Sigmoid colon (tissue), 7 donors: ENCODE results near the gene ANO1. TPM values are rescaled to one million over a fixed set of nuclear protein-coding genes. Genes with fewer than 3 reads are reported as not detected.

Source experiments
- DNase-seq: peaks from one replicate; pipeline ENCODE4 v3.0.0-alpha.2; 2019
- H3K27ac ChIP-seq, 4 donors: fragments of 200-600 bp; sonication (generic); one replicate each; pipeline ENCODE4 v1.5.1; 2016 to 2019; ENCODE audit warnings: mild to moderate bottlenecking in 1 of 4
- H3K27me3 ChIP-seq, 3 donors: fragments of 200-600 bp; sonication (generic); one replicate each; pipeline ENCODE4 v1.5.1; 2019; ENCODE audit warnings: mild to moderate bottlenecking in 1 of 3
- H3K36me3 ChIP-seq, 4 donors: fragments of 200-600 bp; sonication (generic); one replicate each; pipeline ENCODE4 v1.5.1; 2016 to 2019
- H3K4me1 ChIP-seq, 4 donors: fragments of 200-600 bp; sonication (generic); one replicate each; pipeline ENCODE4 v1.5.1; 2017 to 2019
- H3K4me3 ChIP-seq, 4 donors: fragments of 200-600 bp; sonication (generic); one replicate each; pipeline ENCODE4 v1.5.1; 2017 to 2019; ENCODE audit warnings: mild to moderate bottlenecking in 2 of 4, moderate library complexity in 1 of 4
- H3K9me3 ChIP-seq, 4 donors: fragments of 200-600 bp in 3 of 4; sonication (generic) in 3 of 4; one replicate each; pipeline versions ENCODE4 v1.5.1 to v1.6.1; 2013 to 2019
- CTCF ChIP-seq, 4 experiments: fragments of 450-650 bp in 3 of 4; fragments of 200-600 bp in 1 of 4; IDR thresholded peaks; one replicate each; pipeline ENCODE4 v1.5.1; 2016 to 2019; ENCODE audit warnings: antibody characterized with exemption in 4 of 4, mild to moderate bottlenecking in 3 of 4, moderate library complexity in 2 of 4
- EP300 ChIP-seq, 4 donors: sonication (generic); formaldehyde crosslinking; IDR thresholded peaks; one replicate each; pipeline ENCODE4 v1.6.1; 2017; ENCODE audit warnings: antibody characterized with exemption in 4 of 4
- POLR2A ChIP-seq, 2 donors: fragments of 450-650 bp; IDR thresholded peaks; one replicate each; pipeline ENCODE4 v1.6.1; 2016; ENCODE audit warnings: antibody characterized with exemption in 2 of 2, mild to moderate bottlenecking in 2 of 2, moderate library complexity in 2 of 2
- POLR2AphosphoS5 ChIP-seq, 4 donors: sonication (generic); formaldehyde crosslinking; IDR thresholded peaks; one replicate each; pipeline ENCODE4 v1.6.1; 2017; ENCODE audit warnings: antibody characterized with exemption in 4 of 4
- WGBS, 2 donors: extraction: QIAGEN DNeasy Blood & Tissue Kit; methylation state at CpG; one replicate each; pipeline ENCODE4 v1.1.7; 2013; 5-methylcytosine and 5-hydroxymethylcytosine counted together
- intact Hi-C: fragments of 100-400 bp; cut with DNase I; formaldehyde crosslinking; loops from one replicate; pipeline ENCODE4 v1.15.1; 2023
- polyA plus RNA-seq, 3 donors: library from polyadenylated mRNA; stranded (reverse); fragments of 200-250 nt; gene quantifications; one replicate each; pipeline ENCODE4 v1.2.3, GENCODE V29; 2013
- total RNA-seq, 4 donors: library from RNA; depleted of rRNA; stranded (reverse); fragments of >200 nt; gene quantifications; one replicate each; pipeline ENCODE4 v1.1.0, GENCODE V29; 2016
- donor health status: healthy with polysubstance abuse.
- donor health status: Bipolar disorder and iron deficiency.
- donor health status: healthy.

Gene ANO1
- total and polyA plus RNA-seq, 7 donors = 0.60 to 33.9 (median 17.4) TPM

- Histone ChIP-seq H3K4me1 (peaks cover 0 to 19% (median 9%) of the 10 kb centered on the region in 4 donors), H3K27ac (no peak overlapping the region), H3K27me3 (peaks cover 0 to 38% (median 18%) of the 10 kb centered on the region in 3 donors), H3K9me3 (no peaks in the 10 kb centered on the region), H3K4me3 (no peak overlapping the region), H3K36me3 (no peaks in the 10 kb centered on the region)
- 90 to 93% methylated on average over 10 of the region's 10 CpGs for WGBS, 2 donors
- no peak for TF ChIP-seq CTCF (IDR thresholded peaks at IDR 0.05)
- TF ChIP-seq POLR2AphosphoS5 (IDR thresholded peaks at IDR 0.05) = no peak
- TF ChIP-seq POLR2A (IDR thresholded peaks at IDR 0.05) = no peak
- no peak for TF ChIP-seq EP300 (IDR thresholded peaks at IDR 0.05)
- no peak for DNase-seq
- intact Hi-C loops = no loop called here
Measured at GRCh38 chr11:70144262-70144661, 66.1 kb downstream of the ANO1 start.

GRCh38 chr11:70145071-70145470 lies 67.0 kb downstream of the ANO1 start:
- intact Hi-C loops = no loop called here
- no peak overlapping the region for H3K27ac ChIP-seq
- peaks cover 0 to 19% (median 9%) of the 10 kb centered on the region in 4 donors for H3K4me1 ChIP-seq
- no peaks in the 10 kb centered on the region for H3K36me3 ChIP-seq
- 86 to 91% methylated on average over 6 of the region's 6 CpGs for WGBS, 2 donors
- TF ChIP-seq POLR2A (IDR thresholded peaks at IDR 0.05) (no peak), POLR2AphosphoS5 (IDR thresholded peaks at IDR 0.05) (no peak), CTCF (IDR thresholded peaks at IDR 0.05) (no peak), EP300 (IDR thresholded peaks at IDR 0.05) (no peak)
- H3K9me3 ChIP-seq = no peaks in the 10 kb centered on the region
- no peak for DNase-seq
- H3K27me3 ChIP-seq = peaks cover 0 to 38% (median 18%) of the 10 kb centered on the region in 3 donors
- no peak overlapping the region for H3K4me3 ChIP-seq

GRCh38 chr11:70145841-70146240 lies 67.7 kb downstream of the ANO1 start:
- Histone ChIP-seq H3K27me3 (peaks cover 0 to 38% (median 18%) of the 10 kb centered on the region in 3 donors), H3K36me3 (no peaks in the 10 kb centered on the region), H3K27ac (no peak overlapping the region), H3K4me1 (peaks cover 0 to 14% (median 9%) of the 10 kb centered on the region in 4 donors), H3K4me3 (no peak overlapping the region), H3K9me3 (no peaks in the 10 kb centered on the region)
- intact Hi-C loops = no loop called here
- 66 to 87% methylated on average over 4 of the region's 4 CpGs for WGBS, 2 donors
- DNase-seq = no peak
- TF ChIP-seq CTCF (IDR thresholded peaks at IDR 0.05) (no peak), POLR2A (IDR thresholded peaks at IDR 0.05) (no peak), POLR2AphosphoS5 (IDR thresholded peaks at IDR 0.05) (no peak), EP300 (IDR thresholded peaks at IDR 0.05) (no peak)

GRCh38 chr11:70146299-70146698 lies 68.2 kb downstream of the ANO1 start:
- Histone ChIP-seq H3K4me3 (no peak overlapping the region), H3K9me3 (no peaks in the 10 kb centered on the region), H3K36me3 (no peaks in the 10 kb centered on the region), H3K27me3 (peaks cover 0 to 38% (median 18%) of the 10 kb centered on the region in 3 donors), H3K27ac (no peak overlapping the region), H3K4me1 (peaks cover 0 to 10% (median 7%) of the 10 kb centered on the region in 4 donors)
- intact Hi-C loops = no loop called here
- DNase-seq = no peak
- 75 to 77% methylated on average over 10 of the region's 10 CpGs for WGBS, 2 donors
- no peak for TF ChIP-seq EP300 (IDR thresholded peaks at IDR 0.05)
- no peak for TF ChIP-seq POLR2A (IDR thresholded peaks at IDR 0.05)
- no peak for TF ChIP-seq CTCF (IDR thresholded peaks at IDR 0.05)
- no peak for TF ChIP-seq POLR2AphosphoS5 (IDR thresholded peaks at IDR 0.05)
